ENCODE measurements around the gene C1orf159. TPM values are rescaled to one million over a fixed set of nuclear protein-coding genes. Genes with fewer than 3 reads are reported as not detected.

The C1orf159 gene
- polyA plus RNA-seq, 1 donor (not counting 4 experiments of a cell fraction or from before 2014, with no cell fraction given) = 6.1 TPM

- no peaks in the 10 kb centered on the region for H3K9me3 ChIP-seq (ENCODE audit: control insufficient read depth, low read depth, low read length)
- no peaks in the 10 kb centered on the region for H3K79me2 ChIP-seq (ENCODE audit: control insufficient read depth, insufficient read depth, low read length)
- H3K36me3 ChIP-seq (ENCODE audit: control insufficient read depth in 2 of 2, extremely low read depth in 1 of 2, insufficient read depth in 2 of 2, low read length in 2 of 2) = peaks cover 28 to 34% of the 10 kb centered on the region in 2 experiments
- no peak overlapping the region for H2AFZ ChIP-seq (ENCODE audit: control insufficient read depth, low read length)
- dilution Hi-C loops (cut with MboI; ENCODE audit: extremely low pct_ligation_motif_present, low sequenced_read_pairs) = no loop called here
- FAIRE-seq (no peak), DNase-seq (ENCODE audit: low read depth, low spot score) (no peak)
- no peak overlapping the region for H3K4me2 ChIP-seq (ENCODE audit: control insufficient read depth, extremely low read depth, insufficient read depth, low read depth, low read length)
- H3K9me1 ChIP-seq (ENCODE audit: control insufficient read depth, extremely low read depth, insufficient read depth, low read length) = no peaks in the 10 kb centered on the region
- H4K20me1 ChIP-seq (ENCODE audit: control insufficient read depth, extremely low read depth, insufficient read depth, low read length) = peaks cover 28% of the 10 kb centered on the region
- no peak overlapping the region for H3K4me3 ChIP-seq (ENCODE audit: control insufficient read depth in 2 of 3, extremely low read depth in 1 of 3, insufficient read depth in 2 of 3, low read depth in 1 of 3, low read length in 3 of 3)
- peaks cover 14% of the 10 kb centered on the region for H3K27me3 ChIP-seq (ENCODE audit: control insufficient read depth, extremely low read depth, insufficient read depth, low read length)
- no peak for TF ChIP-seq CTCF (optimal IDR thresholded peaks at IDR 0.05 in 1 of 3, IDR thresholded peaks at IDR 0.05 in 1 of 3, conservative IDR thresholded peaks at IDR 0.05 in 1 of 3; ENCODE audit: extremely low read depth in 1 of 3, insufficient read depth in 2 of 3, low read length in 3 of 3)
- no peak for TF ChIP-seq EZH2 (IDR thresholded peaks at IDR 0.05; ENCODE audit: low read length)
- no peak overlapping the region for H3K9ac ChIP-seq (ENCODE audit: control insufficient read depth, extremely low read depth, insufficient read depth, low read length)
- peaks cover 7% of the 10 kb centered on the region for H3K4me1 ChIP-seq (ENCODE audit: control insufficient read depth, extremely low read depth, insufficient read depth, low read length)
- no peak overlapping the region for H3K27ac ChIP-seq (ENCODE audit: control insufficient read depth, insufficient read depth, low read length)
Measured at GRCh38 chr1:1055841-1056736, 59.8 kb downstream of the C1orf159 start.

- H3K4me2 ChIP-seq (ENCODE audit: control insufficient read depth, extremely low read depth, insufficient read depth, low read depth, low read length) = no peak overlapping the region
- TF ChIP-seq CTCF (optimal IDR thresholded peaks at IDR 0.05 in 1 of 3, IDR thresholded peaks at IDR 0.05 in 1 of 3, conservative IDR thresholded peaks at IDR 0.05 in 1 of 3; ENCODE audit: extremely low read depth in 1 of 3, insufficient read depth in 2 of 3, low read length in 3 of 3) = no peak
- TF ChIP-seq EZH2 (IDR thresholded peaks at IDR 0.05; ENCODE audit: low read length) = no peak
- H3K27ac ChIP-seq (ENCODE audit: control insufficient read depth, insufficient read depth, low read length) = no peak overlapping the region
- H2AFZ ChIP-seq (ENCODE audit: control insufficient read depth, low read length) = no peak overlapping the region
- H3K79me2 ChIP-seq (ENCODE audit: control insufficient read depth, insufficient read depth, low read length) = no peaks in the 10 kb centered on the region
- peaks cover 3% of the 10 kb centered on the region for H3K27me3 ChIP-seq (ENCODE audit: control insufficient read depth, extremely low read depth, insufficient read depth, low read length)
- H3K36me3 ChIP-seq (ENCODE audit: control insufficient read depth in 2 of 2, extremely low read depth in 1 of 2, insufficient read depth in 2 of 2, low read length in 2 of 2) = peaks cover 33 to 37% of the 10 kb centered on the region in 2 experiments
- H3K9ac ChIP-seq (ENCODE audit: control insufficient read depth, extremely low read depth, insufficient read depth, low read length) = no peak overlapping the region
- FAIRE-seq = no peak
- H3K9me3 ChIP-seq (ENCODE audit: control insufficient read depth, low read depth, low read length) = no peaks in the 10 kb centered on the region
- H4K20me1 ChIP-seq (ENCODE audit: control insufficient read depth, extremely low read depth, insufficient read depth, low read length) = peaks cover 28% of the 10 kb centered on the region
- H3K4me3 ChIP-seq (ENCODE audit: control insufficient read depth in 2 of 3, extremely low read depth in 1 of 3, insufficient read depth in 2 of 3, low read depth in 1 of 3, low read length in 3 of 3) = no peak overlapping the region
- no peaks in the 10 kb centered on the region for H3K9me1 ChIP-seq (ENCODE audit: control insufficient read depth, extremely low read depth, insufficient read depth, low read length)
- no peak for DNase-seq (ENCODE audit: low read depth, low spot score)
- dilution Hi-C loops (cut with MboI; ENCODE audit: extremely low pct_ligation_motif_present, low sequenced_read_pairs) = no loop called here
- peaks cover 6% of the 10 kb centered on the region for H3K4me1 ChIP-seq (ENCODE audit: control insufficient read depth, extremely low read depth, insufficient read depth, low read length)
Measured at GRCh38 chr1:1054971-1055370, 60.9 kb downstream of the C1orf159 start.

Data from keratinocyte (primary cell).